Uterus (tissue), 2 donors: ENCODE measurements around the gene LMOD1.
A peak's percentile ranks its signal among the peaks of the same experiment; 100 is the strongest.

Experiments used
- POLR2A ChIP-seq, 2 donors: fragments of 450-650 bp; IDR thresholded peaks; one replicate each; pipeline ENCODE4 v1.6.1; 2016; ENCODE audit warnings: antibody characterized with exemption in 2 of 2, mild to moderate bottlenecking in 1 of 2, moderate library complexity in 1 of 2
- TF ChIP-seq, protein P1 (sequence below), 4 experiments: fragments of 200-600 bp in 2 of 4; fragments of 450-650 bp in 2 of 4; sonication (generic) in 2 of 4; IDR thresholded peaks; one replicate each; pipeline ENCODE4 v1.5.1; 2016 to 2019; ENCODE audit warnings: antibody characterized with exemption in 4 of 4, mild to moderate bottlenecking in 2 of 4, moderate library complexity in 1 of 4

GRCh38 chr1:201904579-201904978, 41.8 kb downstream of the LMOD1 start:
- TF ChIP-seq, protein P1, sequence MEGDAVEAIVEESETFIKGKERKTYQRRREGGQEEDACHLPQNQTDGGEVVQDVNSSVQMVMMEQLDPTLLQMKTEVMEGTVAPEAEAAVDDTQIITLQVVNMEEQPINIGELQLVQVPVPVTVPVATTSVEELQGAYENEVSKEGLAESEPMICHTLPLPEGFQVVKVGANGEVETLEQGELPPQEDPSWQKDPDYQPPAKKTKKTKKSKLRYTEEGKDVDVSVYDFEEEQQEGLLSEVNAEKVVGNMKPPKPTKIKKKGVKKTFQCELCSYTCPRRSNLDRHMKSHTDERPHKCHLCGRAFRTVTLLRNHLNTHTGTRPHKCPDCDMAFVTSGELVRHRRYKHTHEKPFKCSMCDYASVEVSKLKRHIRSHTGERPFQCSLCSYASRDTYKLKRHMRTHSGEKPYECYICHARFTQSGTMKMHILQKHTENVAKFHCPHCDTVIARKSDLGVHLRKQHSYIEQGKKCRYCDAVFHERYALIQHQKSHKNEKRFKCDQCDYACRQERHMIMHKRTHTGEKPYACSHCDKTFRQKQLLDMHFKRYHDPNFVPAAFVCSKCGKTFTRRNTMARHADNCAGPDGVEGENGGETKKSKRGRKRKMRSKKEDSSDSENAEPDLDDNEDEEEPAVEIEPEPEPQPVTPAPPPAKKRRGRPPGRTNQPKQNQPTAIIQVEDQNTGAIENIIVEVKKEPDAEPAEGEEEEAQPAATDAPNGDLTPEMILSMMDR (IDR thresholded peaks at IDR 0.05), result no peak
- peak; percentile 54 to 85 for TF ChIP-seq POLR2A (IDR thresholded peaks at IDR 0.05)
